Measurements from ENCODE around the gene MCOLN3. TPM values are rescaled to one million over a fixed set of nuclear protein-coding genes. Genes with fewer than 3 reads are reported as not detected.
"Not testable (repeated sequence)": the region's sequence is repeated elsewhere in the genome, so short reads cannot be mapped to it uniquely, and the experiment has no call there.

Gene MCOLN3
- total RNA-seq, 1 donor from 2014 or later, result not detected

GRCh38 chr1:84991097-84991920 is 57.0 kb downstream of the MCOLN3 start:
- Mint-ChIP-seq H3K4me3 (ENCODE audit: unreplicated experiment) (no peak overlapping the region), H3K36me3 (ENCODE audit: low read depth) (peaks cover 7% of the 10 kb centered on the region), H3K27me3 (ENCODE audit: low read depth) (peaks cover 43% of the 10 kb centered on the region), H3K9me3 (ENCODE audit: low read depth) (peaks cover 15% of the 10 kb centered on the region), H3K27ac (ENCODE audit: unreplicated experiment) (no peak overlapping the region), H3K4me1 (ENCODE audit: low read depth) (no peaks in the 10 kb centered on the region)
- DNase-seq (ENCODE audit: low spot score), result no peak
- TF ChIP-seq CTCF (IDR thresholded peaks at IDR 0.05), result no peak

GRCh38 chr1:84988588-84988987 is 59.7 kb downstream of the MCOLN3 start:
- no peak overlapping the region for H3K4me3 Mint-ChIP-seq (ENCODE audit: unreplicated experiment)
- H3K36me3 Mint-ChIP-seq (ENCODE audit: low read depth), result peaks cover 3% of the 10 kb centered on the region
- no peak overlapping the region for H3K27ac Mint-ChIP-seq (ENCODE audit: unreplicated experiment)
- TF ChIP-seq CTCF (IDR thresholded peaks at IDR 0.05), result no peak
- no peak for DNase-seq (ENCODE audit: low spot score)
- H3K27me3 Mint-ChIP-seq (ENCODE audit: low read depth), result peaks cover 51% of the 10 kb centered on the region
- peaks cover 3% of the 10 kb centered on the region for H3K9me3 Mint-ChIP-seq (ENCODE audit: low read depth)
- H3K4me1 Mint-ChIP-seq (ENCODE audit: low read depth), result no peaks in the 10 kb centered on the region

- H3K27me3 Mint-ChIP-seq (ENCODE audit: low read depth), result peaks cover 43% of the 10 kb centered on the region
- not testable (repeated sequence) for H3K9me3 Mint-ChIP-seq (ENCODE audit: low read depth); H3K4me3 Mint-ChIP-seq (ENCODE audit: unreplicated experiment); H3K27ac Mint-ChIP-seq (ENCODE audit: unreplicated experiment); H3K4me1 Mint-ChIP-seq (ENCODE audit: low read depth); H3K36me3 Mint-ChIP-seq (ENCODE audit: low read depth); DNase-seq (ENCODE audit: low spot score)
Measured at GRCh38 chr1:84986561-84986960, 61.7 kb downstream of the MCOLN3 start.

GRCh38 chr1:84985365-84985764 is 62.9 kb downstream of the MCOLN3 start:
- Mint-ChIP-seq H3K36me3 (ENCODE audit: low read depth) (peaks cover 1% of the 10 kb centered on the region), H3K4me3 (ENCODE audit: unreplicated experiment) (no peak overlapping the region), H3K4me1 (ENCODE audit: low read depth) (no peaks in the 10 kb centered on the region), H3K9me3 (ENCODE audit: low read depth) (no peaks in the 10 kb centered on the region), H3K27me3 (ENCODE audit: low read depth) (peaks cover 47% of the 10 kb centered on the region), H3K27ac (ENCODE audit: unreplicated experiment) (no peak overlapping the region)
- no peak for DNase-seq (ENCODE audit: low spot score)
- TF ChIP-seq CTCF (IDR thresholded peaks at IDR 0.05), result no peak

- H3K27me3 Mint-ChIP-seq (ENCODE audit: low read depth), result peaks cover 61% of the 10 kb centered on the region
- DNase-seq (ENCODE audit: low spot score), result no peak
- H3K9me3 Mint-ChIP-seq (ENCODE audit: low read depth), result peaks cover 19% of the 10 kb centered on the region
- no peaks in the 10 kb centered on the region for H3K4me1 Mint-ChIP-seq (ENCODE audit: low read depth)
- H3K36me3 Mint-ChIP-seq (ENCODE audit: low read depth), result peaks cover 6% of the 10 kb centered on the region
- no peak overlapping the region for H3K4me3 Mint-ChIP-seq (ENCODE audit: unreplicated experiment)
- no peak for TF ChIP-seq CTCF (IDR thresholded peaks at IDR 0.05)
- H3K27ac Mint-ChIP-seq (ENCODE audit: unreplicated experiment), result no peak overlapping the region
Measured at GRCh38 chr1:84982395-84982794, 65.9 kb downstream of the MCOLN3 start.

GRCh38 chr1:84975035-84975434 is 73.3 kb downstream of the MCOLN3 start:
- Mint-ChIP-seq H3K4me3 (ENCODE audit: unreplicated experiment) (no peak overlapping the region), H3K36me3 (ENCODE audit: low read depth) (peaks cover 8% of the 10 kb centered on the region), H3K4me1 (ENCODE audit: low read depth) (peaks cover 9% of the 10 kb centered on the region), H3K27me3 (ENCODE audit: low read depth) (peaks cover 42% of the 10 kb centered on the region), H3K9me3 (ENCODE audit: low read depth) (peaks cover 25% of the 10 kb centered on the region), H3K27ac (ENCODE audit: unreplicated experiment) (no peak overlapping the region)
- no peak for DNase-seq (ENCODE audit: low spot score)
- TF ChIP-seq CTCF (IDR thresholded peaks at IDR 0.05), result no peak
